SK-N-SH (cell line): ENCODE results near the gene KCNN3.

Source experiments
- CHD2 ChIP-seq: fragments of 150-350 bp; IDR thresholded peaks from 2 replicates; pipeline ENCODE4 v1.6.1; 2018; ENCODE audit warnings: low read length; ENCODE audit not compliant: partially characterized antibody
- EP300 ChIP-seq, 2 experiments: IDR thresholded peaks; 2 replicates each; pipeline versions ENCODE4 v1.4.0 to v1.6.1; 2012; ENCODE audit warnings: borderline replicate concordance in 1 of 2, low read depth in 1 of 2, low read length in 1 of 2
- EZH2phosphoT487 ChIP-seq: fragments of 200-600 bp; sonication (generic); IDR thresholded peaks from 2 replicates; pipeline ENCODE4 v1.6.1; 2017; ENCODE audit warnings: low read depth, mixed run types, mild to moderate bottlenecking, antibody characterized with exemption, moderate library complexity, borderline replicate concordance
- GABPA ChIP-seq: IDR thresholded peaks from 2 replicates; pipeline ENCODE4 v1.4.0; 2012; ENCODE audit warnings: low read depth, mild to moderate bottlenecking
- MXI1 ChIP-seq: IDR thresholded peaks from 2 replicates; pipeline ENCODE4 v1.6.1; 2012; ENCODE audit warnings: mild to moderate bottlenecking, low read depth, low read length, improper control_type of control experiment
- NFIC ChIP-seq: IDR thresholded peaks from 2 replicates; pipeline ENCODE4 v1.4.0; 2012; ENCODE audit warnings: borderline replicate concordance
- POLR2AphosphoS5 ChIP-seq: IDR thresholded peaks from 2 replicates; pipeline ENCODE4 v1.6.1; 2012; ENCODE audit warnings: low read depth, low read length
- SIN3A ChIP-seq: IDR thresholded peaks from 2 replicates; pipeline ENCODE4 v1.6.1; 2012; ENCODE audit warnings: low read depth, mild to moderate bottlenecking, low read length, moderate library complexity, borderline replicate concordance
- SMC3 ChIP-seq: IDR thresholded peaks from 2 replicates; pipeline ENCODE4 v1.6.1; 2012; ENCODE audit warnings: low read depth, low read length, improper control_type of control experiment
- TF ChIP-seq, protein P1 (sequence below): fragments of 200-600 bp; sonication (generic); IDR thresholded peaks from 2 replicates; pipeline ENCODE4 v1.6.1; 2017; ENCODE audit warnings: antibody characterized with exemption, mild to moderate bottlenecking, moderate library complexity
- TF ChIP-seq, protein P2 (sequence below): IDR thresholded peaks from 2 replicates; pipeline ENCODE4 v1.4.0; 2012; ENCODE audit warnings: low read depth, borderline replicate concordance
- TF ChIP-seq, protein P3 (sequence below): IDR thresholded peaks from 2 replicates; pipeline ENCODE4 v1.4.0; 2012; ENCODE audit warnings: low read depth
- TF ChIP-seq, protein P4 (sequence below): fragments of 150-350 bp; IDR thresholded peaks from 2 replicates; pipeline ENCODE4 v1.6.1; 2016; ENCODE audit warnings: mild to moderate bottlenecking, low read depth, low read length

DNA sequence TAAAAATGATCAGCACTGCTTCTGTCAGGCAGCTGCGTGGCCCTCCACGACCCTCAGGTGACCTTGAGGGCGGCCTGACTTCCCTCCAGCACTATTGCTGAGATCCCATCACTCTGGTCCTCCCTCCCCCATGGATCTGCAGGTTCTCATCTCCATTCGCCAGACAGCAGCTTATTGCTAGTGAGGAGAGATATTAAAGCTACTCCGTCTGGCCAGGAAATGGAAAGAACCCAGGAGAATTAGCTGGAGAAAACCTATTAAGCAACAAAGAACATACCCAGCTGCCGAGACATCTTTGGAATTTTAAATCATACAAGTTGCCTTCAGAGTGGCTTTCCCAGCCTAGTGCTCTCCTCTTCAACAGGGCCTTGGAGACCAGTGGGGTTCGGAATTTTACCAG, 25.7 kb upstream of the KCNN3 start:
- TF ChIP-seq, protein P1, sequence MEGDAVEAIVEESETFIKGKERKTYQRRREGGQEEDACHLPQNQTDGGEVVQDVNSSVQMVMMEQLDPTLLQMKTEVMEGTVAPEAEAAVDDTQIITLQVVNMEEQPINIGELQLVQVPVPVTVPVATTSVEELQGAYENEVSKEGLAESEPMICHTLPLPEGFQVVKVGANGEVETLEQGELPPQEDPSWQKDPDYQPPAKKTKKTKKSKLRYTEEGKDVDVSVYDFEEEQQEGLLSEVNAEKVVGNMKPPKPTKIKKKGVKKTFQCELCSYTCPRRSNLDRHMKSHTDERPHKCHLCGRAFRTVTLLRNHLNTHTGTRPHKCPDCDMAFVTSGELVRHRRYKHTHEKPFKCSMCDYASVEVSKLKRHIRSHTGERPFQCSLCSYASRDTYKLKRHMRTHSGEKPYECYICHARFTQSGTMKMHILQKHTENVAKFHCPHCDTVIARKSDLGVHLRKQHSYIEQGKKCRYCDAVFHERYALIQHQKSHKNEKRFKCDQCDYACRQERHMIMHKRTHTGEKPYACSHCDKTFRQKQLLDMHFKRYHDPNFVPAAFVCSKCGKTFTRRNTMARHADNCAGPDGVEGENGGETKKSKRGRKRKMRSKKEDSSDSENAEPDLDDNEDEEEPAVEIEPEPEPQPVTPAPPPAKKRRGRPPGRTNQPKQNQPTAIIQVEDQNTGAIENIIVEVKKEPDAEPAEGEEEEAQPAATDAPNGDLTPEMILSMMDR = no peak
- TF ChIP-seq, protein P2, sequence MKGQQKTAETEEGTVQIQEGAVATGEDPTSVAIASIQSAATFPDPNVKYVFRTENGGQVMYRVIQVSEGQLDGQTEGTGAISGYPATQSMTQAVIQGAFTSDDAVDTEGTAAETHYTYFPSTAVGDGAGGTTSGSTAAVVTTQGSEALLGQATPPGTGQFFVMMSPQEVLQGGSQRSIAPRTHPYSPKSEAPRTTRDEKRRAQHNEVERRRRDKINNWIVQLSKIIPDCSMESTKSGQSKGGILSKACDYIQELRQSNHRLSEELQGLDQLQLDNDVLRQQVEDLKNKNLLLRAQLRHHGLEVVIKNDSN = no peak
- TF ChIP-seq SIN3A = no peak
- TF ChIP-seq MXI1 = no peak
- TF ChIP-seq NFIC = no peak
- TF ChIP-seq, protein P3, sequence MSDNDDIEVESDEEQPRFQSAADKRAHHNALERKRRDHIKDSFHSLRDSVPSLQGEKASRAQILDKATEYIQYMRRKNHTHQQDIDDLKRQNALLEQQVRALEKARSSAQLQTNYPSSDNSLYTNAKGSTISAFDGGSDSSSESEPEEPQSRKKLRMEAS = no peak
- TF ChIP-seq EZH2phosphoT487 = no peak
- TF ChIP-seq EP300 (IDR thresholded peaks at IDR 0.05; ENCODE audit: borderline replicate concordance in 1 of 2, low read depth in 1 of 2, low read length in 1 of 2) = no peak
- TF ChIP-seq CHD2 = no peak
- TF ChIP-seq GABPA = no peak
- TF ChIP-seq POLR2AphosphoS5 = no peak
- TF ChIP-seq SMC3 = no peak
- TF ChIP-seq, protein P4, sequence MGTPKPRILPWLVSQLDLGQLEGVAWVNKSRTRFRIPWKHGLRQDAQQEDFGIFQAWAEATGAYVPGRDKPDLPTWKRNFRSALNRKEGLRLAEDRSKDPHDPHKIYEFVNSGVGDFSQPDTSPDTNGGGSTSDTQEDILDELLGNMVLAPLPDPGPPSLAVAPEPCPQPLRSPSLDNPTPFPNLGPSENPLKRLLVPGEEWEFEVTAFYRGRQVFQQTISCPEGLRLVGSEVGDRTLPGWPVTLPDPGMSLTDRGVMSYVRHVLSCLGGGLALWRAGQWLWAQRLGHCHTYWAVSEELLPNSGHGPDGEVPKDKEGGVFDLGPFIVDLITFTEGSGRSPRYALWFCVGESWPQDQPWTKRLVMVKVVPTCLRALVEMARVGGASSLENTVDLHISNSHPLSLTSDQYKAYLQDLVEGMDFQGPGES = no peak
